Caco-2 (cell line): ENCODE results near the gene NHEJ1. TPM values are rescaled to one million over a fixed set of nuclear protein-coding genes. Genes with fewer than 3 reads are reported as not detected.
A peak's percentile ranks its signal among the peaks of the same experiment; 100 is the strongest.

ENCODE experiments used
- BruUV-seq: library from RNA; stranded (reverse); fragments of 400-500 nt; replicated peaks from 2 replicates; lab custom pipeline; 2021; lab: Mats Ljungman, UMichigan
- CTCF ChIA-PET: fragments of 300-600 bp; sonication (Branson Sonifier 250); formaldehyde crosslinking; loops from one replicate; lab custom pipeline; 2022; ENCODE audit warnings: antibody characterized with exemption; lab: Charles Lee
- POLR2A ChIA-PET: fragments of 300-600 bp; sonication (Branson Sonifier 250); formaldehyde crosslinking; loops from one replicate; lab custom pipeline; 2022; ENCODE audit warnings: antibody characterized with exemption; lab: Charles Lee
- DNase-seq, 2 experiments: peaks; one replicate each; pipeline versions ENCODE4 v3.0.0 to v3.0.0-alpha.2; 2020 to 2022
- H3K27me3 ChIP-seq: replicated peaks from 2 replicates; pipeline ENCODE4 v1.6.0; 2011; ENCODE audit warnings: low read length; ENCODE audit not compliant: control insufficient read depth, insufficient read depth
- H3K36me3 ChIP-seq: 2 replicates; pipeline ENCODE4 v1.5.1; 2011; ENCODE audit warnings: low read length; ENCODE audit not compliant: control insufficient read depth, insufficient read depth
- H3K4me1 ChIP-seq: fragments of 250-450 bp; sonication (Bioruptor Pico); 2 replicates; pipeline ENCODE4 v1.5.1; 2020; ENCODE audit warnings: mild to moderate bottlenecking
- H3K4me3 ChIP-seq: 2 replicates; pipeline ENCODE4 v1.5.1; 2011; ENCODE audit warnings: low read depth, mild to moderate bottlenecking, control low read depth, low read length
- H3K9me3 ChIP-seq: fragments of 250-450 bp; sonication (Bioruptor Pico); 2 replicates; pipeline ENCODE4 v1.5.1; 2020; ENCODE audit warnings: mild to moderate bottlenecking, moderate library complexity
- H3K27ac Mint-ChIP-seq: one replicate; pipeline ENCODE4 v1.8.0; 2022; ENCODE audit warnings: mixed read lengths; ENCODE audit not compliant: unreplicated experiment
- H3K27me3 Mint-ChIP-seq: one replicate; pipeline ENCODE4 v1.8.0; 2022; ENCODE audit warnings: mixed read lengths; ENCODE audit not compliant: insufficient read depth, unreplicated experiment
- H3K36me3 Mint-ChIP-seq: one replicate; pipeline ENCODE4 v1.8.0; 2022; ENCODE audit warnings: mild to moderate bottlenecking, mixed read lengths; ENCODE audit not compliant: insufficient read depth, unreplicated experiment
- H3K4me1 Mint-ChIP-seq: one replicate; pipeline ENCODE4 v1.8.0; 2022; ENCODE audit warnings: low read depth, mixed read lengths; ENCODE audit not compliant: unreplicated experiment
- H3K4me3 Mint-ChIP-seq: one replicate; pipeline ENCODE4 v1.8.0; 2022; ENCODE audit warnings: mild to moderate bottlenecking, moderate library complexity, mixed read lengths; ENCODE audit not compliant: unreplicated experiment
- H3K9me3 Mint-ChIP-seq: one replicate; pipeline ENCODE4 v1.8.0; 2022; ENCODE audit warnings: mixed read lengths; ENCODE audit not compliant: unreplicated experiment
- intact Hi-C: fragments of 100-400 bp; cut with micrococcal nuclease; formaldehyde crosslinking; loops from one replicate; pipeline ENCODE4 v1.10.0; 2022; ENCODE audit not compliant: unreplicated experiment
- total RNA-seq: library from RNA; stranded (reverse); gene quantifications from 2 replicates; pipeline ENCODE4 v1.2.3, GENCODE V29; 2022
- TF ChIP-seq, protein P1 (sequence below), 2 experiments: fragments of 200-600 bp in 1 of 2; IDR thresholded peaks; 1 replicate in 1 of 2; 2 replicates in 1 of 2; pipeline versions ENCODE4 v1.5.1 to v1.8.0; 2011 to 2022; ENCODE audit warnings: antibody characterized with exemption in 1 of 2, control low read depth in 1 of 2, inconsistent platforms in 1 of 2, low read depth in 1 of 2, low read length in 1 of 2, mild to moderate bottlenecking in 1 of 2, moderate library complexity in 1 of 2; ENCODE audit not compliant: insufficient read depth in 1 of 2, severe bottlenecking in 1 of 2, unreplicated experiment in 1 of 2

NHEJ1 gene
- total RNA-seq, 1 experiment from 2014 or later, result 29.6 TPM

- no peak for DNase-seq
- Mint-ChIP-seq H3K4me3 (no peak overlapping the region), H3K27me3 (peaks cover 11% of the 10 kb centered on the region), H3K27ac (no peak overlapping the region), H3K36me3 (no peaks in the 10 kb centered on the region), H3K4me1 (peaks cover 4% of the 10 kb centered on the region), H3K9me3 (no peaks in the 10 kb centered on the region)
- intact Hi-C loops, result no loop called here
- CTCF ChIA-PET, result interaction anchor here (2.0 to 2.2 kb wide), 2 partner anchors 28 to 30 kb away, joined by 25 to 39 read pairs; partner anchors contain the start of gene IHH
- BruUV-seq, result no TSS peak
- no peak overlapping the region for H3K4me3 ChIP-seq
- H3K4me1 ChIP-seq, result no peaks in the 10 kb centered on the region
- POLR2A ChIA-PET, result no interaction called here
- no peaks in the 10 kb centered on the region for H3K36me3 ChIP-seq
- H3K27me3 ChIP-seq, result no peaks in the 10 kb centered on the region
- H3K9me3 ChIP-seq, result no peaks in the 10 kb centered on the region
- TF ChIP-seq, protein P1, sequence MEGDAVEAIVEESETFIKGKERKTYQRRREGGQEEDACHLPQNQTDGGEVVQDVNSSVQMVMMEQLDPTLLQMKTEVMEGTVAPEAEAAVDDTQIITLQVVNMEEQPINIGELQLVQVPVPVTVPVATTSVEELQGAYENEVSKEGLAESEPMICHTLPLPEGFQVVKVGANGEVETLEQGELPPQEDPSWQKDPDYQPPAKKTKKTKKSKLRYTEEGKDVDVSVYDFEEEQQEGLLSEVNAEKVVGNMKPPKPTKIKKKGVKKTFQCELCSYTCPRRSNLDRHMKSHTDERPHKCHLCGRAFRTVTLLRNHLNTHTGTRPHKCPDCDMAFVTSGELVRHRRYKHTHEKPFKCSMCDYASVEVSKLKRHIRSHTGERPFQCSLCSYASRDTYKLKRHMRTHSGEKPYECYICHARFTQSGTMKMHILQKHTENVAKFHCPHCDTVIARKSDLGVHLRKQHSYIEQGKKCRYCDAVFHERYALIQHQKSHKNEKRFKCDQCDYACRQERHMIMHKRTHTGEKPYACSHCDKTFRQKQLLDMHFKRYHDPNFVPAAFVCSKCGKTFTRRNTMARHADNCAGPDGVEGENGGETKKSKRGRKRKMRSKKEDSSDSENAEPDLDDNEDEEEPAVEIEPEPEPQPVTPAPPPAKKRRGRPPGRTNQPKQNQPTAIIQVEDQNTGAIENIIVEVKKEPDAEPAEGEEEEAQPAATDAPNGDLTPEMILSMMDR (IDR thresholded peaks at IDR 0.05; ENCODE audit: insufficient read depth in 1 of 2, low read depth in 1 of 2, low read length in 1 of 2, severe bottlenecking in 1 of 2, unreplicated experiment in 1 of 2), result no peak
These were observed 129.4 kb downstream of the NHEJ1 start for GRCh38 chr2:219031005-219031738.

GRCh38 chr2:219030177-219030940 lies 130.3 kb downstream of the NHEJ1 start:
- Mint-ChIP-seq H3K36me3 (no peaks in the 10 kb centered on the region), H3K9me3 (no peaks in the 10 kb centered on the region), H3K27ac (no peak overlapping the region), H3K4me1 (peaks cover 5% of the 10 kb centered on the region), H3K4me3 (no peak overlapping the region), H3K27me3 (peaks cover 11% of the 10 kb centered on the region)
- BruUV-seq, result no TSS peak
- DNase-seq, result no peak
- Histone ChIP-seq H3K36me3 (no peaks in the 10 kb centered on the region), H3K9me3 (no peaks in the 10 kb centered on the region), H3K27me3 (no peaks in the 10 kb centered on the region), H3K4me3 (no peak overlapping the region), H3K4me1 (no peaks in the 10 kb centered on the region)
- TF ChIP-seq, protein P1 (IDR thresholded peaks at IDR 0.05; ENCODE audit: insufficient read depth in 1 of 2, low read depth in 1 of 2, low read length in 1 of 2, severe bottlenecking in 1 of 2, unreplicated experiment in 1 of 2), result no peak
- intact Hi-C loops, result no loop called here
- ChIA-PET CTCF (interaction anchor here (0.5 to 2.3 kb wide), 50 partner anchors 9 to 1459 kb away, joined by 3 to 60 read pairs (median 5); partner anchors contain the start of genes ANKZF1, ATG9A, CDK5R2 and DNPEP), POLR2A (no interaction called here)

DNA sequence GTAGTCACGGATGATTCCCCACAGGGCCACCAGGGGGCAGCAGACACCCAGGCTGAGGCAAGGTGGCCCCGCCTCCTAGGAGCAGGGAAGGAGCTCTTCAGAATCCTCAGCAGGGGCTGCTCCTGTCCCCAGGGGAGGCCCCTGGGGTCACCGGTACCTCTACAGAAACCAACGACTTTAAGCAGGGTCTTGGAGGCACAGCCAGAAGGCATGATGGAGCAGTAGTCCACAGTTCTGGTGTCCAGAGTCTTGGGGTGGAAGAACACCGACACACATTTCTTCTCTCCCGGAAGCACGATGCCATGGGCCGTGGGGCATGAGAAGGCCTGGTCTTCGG lies 130.8 kb downstream of the NHEJ1 start:
- no peaks in the 10 kb centered on the region for H3K9me3 ChIP-seq
- TF ChIP-seq, protein P1 (IDR thresholded peaks at IDR 0.05; ENCODE audit: insufficient read depth in 1 of 2, low read depth in 1 of 2, low read length in 1 of 2, severe bottlenecking in 1 of 2, unreplicated experiment in 1 of 2), result peak; percentile 96
- no peak overlapping the region for H3K4me3 ChIP-seq
- no peaks in the 10 kb centered on the region for H3K9me3 Mint-ChIP-seq
- CTCF ChIA-PET, result interaction anchor here (0.5 to 2.3 kb wide), 51 partner anchors 9 to 1460 kb away, joined by 3 to 60 read pairs (median 5); partner anchors contain the start of genes ANKZF1, ATG9A, CDK5R2 and DNPEP
- no peak overlapping the region for H3K4me3 Mint-ChIP-seq
- H3K27me3 Mint-ChIP-seq, result peaks cover 11% of the 10 kb centered on the region
- DNase-seq, result peak; percentile 84 to 91
- intact Hi-C loops, result loop anchor here (1.0 to 5.0 kb wide), 5 partner anchors 29 to 126 kb away; no protein-coding TSS in a partner anchor
- H3K36me3 Mint-ChIP-seq, result no peaks in the 10 kb centered on the region
- POLR2A ChIA-PET, result no interaction called here
- peaks cover 11% of the 10 kb centered on the region for H3K4me1 Mint-ChIP-seq
- H3K4me1 ChIP-seq, result no peaks in the 10 kb centered on the region
- no peak overlapping the region for H3K27ac Mint-ChIP-seq
- no peaks in the 10 kb centered on the region for H3K27me3 ChIP-seq
- H3K36me3 ChIP-seq, result no peaks in the 10 kb centered on the region
- no TSS peak for BruUV-seq
